PC-9 (cell line): ENCODE measurements around the gene PUS1. TPM values are rescaled to one million over a fixed set of nuclear protein-coding genes. Genes with fewer than 3 reads are reported as not detected.

ENCODE experiments used
- BruUV-seq: library from RNA; stranded (reverse); fragments of 400-500 nt; replicated peaks from 2 replicates; lab custom pipeline; 2021; lab: Mats Ljungman, UMichigan
- CTCF ChIA-PET: fragments of 300-600 bp; sonication (Branson Sonifier 250); formaldehyde crosslinking; loops from one replicate; lab custom pipeline; 2022; ENCODE audit warnings: antibody characterized with exemption; lab: Charles Lee
- POLR2A ChIA-PET: fragments of 300-600 bp; sonication (Branson Sonifier 250); formaldehyde crosslinking; loops from one replicate; lab custom pipeline; 2022; ENCODE audit warnings: antibody characterized with exemption; ENCODE audit not compliant: unreplicated experiment; lab: Charles Lee
- DNase-seq, 2 experiments: peaks; one replicate each; pipeline versions ENCODE4 v3.0.0 to v3.0.0-alpha.2; 2015 to 2022; ENCODE audit warnings: mixed read lengths in 1 of 2
- H2AFZ ChIP-seq: fragments of 200-600 bp; sonication (generic); 2 replicates; pipeline ENCODE4 v1.8.1; 2017; ENCODE audit warnings: antibody characterized with exemption
- H3F3A ChIP-seq: fragments of 200-600 bp; sonication (generic); 2 replicates; pipeline ENCODE4 v1.8.1; 2017; ENCODE audit warnings: antibody characterized with exemption, mild to moderate bottlenecking, low read depth; ENCODE audit not compliant: insufficient read depth
- H3K27ac ChIP-seq: fragments of 200-600 bp; sonication (generic); 2 replicates; pipeline ENCODE4 v1.6.1; 2016; ENCODE audit warnings: mixed run types
- H3K27me3 ChIP-seq: fragments of 200-600 bp; sonication (generic); 2 replicates; pipeline ENCODE4 v1.6.1; 2016; ENCODE audit warnings: low read depth, mixed run types; ENCODE audit not compliant: insufficient read depth
- H3K36me3 ChIP-seq: fragments of 200-600 bp; sonication (generic); 2 replicates; pipeline ENCODE4 v1.6.1; 2016; ENCODE audit warnings: low read depth, mixed run types
- H3K4me1 ChIP-seq: fragments of 200-600 bp; sonication (generic); replicated peaks from 2 replicates; pipeline ENCODE4 v1.6.1; 2016; ENCODE audit warnings: mixed run types; ENCODE audit not compliant: insufficient read depth
- H3K4me2 ChIP-seq: fragments of 200-600 bp; sonication (generic); 2 replicates; pipeline ENCODE4 v1.6.1; 2017; ENCODE audit warnings: mixed run types
- H3K4me3 ChIP-seq: fragments of 200-600 bp; sonication (generic); 2 replicates; pipeline ENCODE4 v1.6.1; 2016; ENCODE audit warnings: mixed run types
- H3K79me2 ChIP-seq: fragments of 200-600 bp; sonication (generic); 2 replicates; pipeline ENCODE4 v1.6.1; 2017; ENCODE audit warnings: low read depth, mixed run types
- H3K9me2 ChIP-seq: fragments of 200-600 bp; sonication (generic); 2 replicates; pipeline ENCODE4 v1.8.1; 2017; ENCODE audit warnings: mild to moderate bottlenecking; ENCODE audit not compliant: insufficient read depth
- H3K9me3 ChIP-seq: fragments of 200-600 bp; sonication (generic); 2 replicates; pipeline ENCODE4 v1.8.1; 2016; ENCODE audit warnings: low read depth; ENCODE audit not compliant: insufficient read depth
- H4K20me1 ChIP-seq: fragments of 200-600 bp; sonication (generic); 2 replicates; pipeline ENCODE4 v1.8.1; 2017; ENCODE audit not compliant: insufficient read depth
- CTCF ChIP-seq: fragments of 200-600 bp; sonication (generic); conservative IDR thresholded peaks from 2 replicates; pipeline ENCODE4 v1.6.1; 2017; ENCODE audit warnings: mixed run types, antibody characterized with exemption, mild to moderate bottlenecking, moderate library complexity
- EZH2 ChIP-seq: fragments of 200-600 bp; sonication (generic); IDR thresholded peaks from 2 replicates; pipeline ENCODE4 v1.8.0; 2017; ENCODE audit warnings: antibody characterized with exemption, low read depth
- intact Hi-C: fragments of 100-400 bp; cut with micrococcal nuclease; formaldehyde crosslinking; loops from one replicate; pipeline ENCODE4 v1.10.0; 2022; ENCODE audit not compliant: unreplicated experiment
- total RNA-seq: library from RNA; stranded (reverse); gene quantifications from 2 replicates; pipeline ENCODE4 v1.2.3, GENCODE V29; 2021

Gene PUS1
- total RNA-seq, 1 experiment from 2014 or later = 37.0 TPM

DNA sequence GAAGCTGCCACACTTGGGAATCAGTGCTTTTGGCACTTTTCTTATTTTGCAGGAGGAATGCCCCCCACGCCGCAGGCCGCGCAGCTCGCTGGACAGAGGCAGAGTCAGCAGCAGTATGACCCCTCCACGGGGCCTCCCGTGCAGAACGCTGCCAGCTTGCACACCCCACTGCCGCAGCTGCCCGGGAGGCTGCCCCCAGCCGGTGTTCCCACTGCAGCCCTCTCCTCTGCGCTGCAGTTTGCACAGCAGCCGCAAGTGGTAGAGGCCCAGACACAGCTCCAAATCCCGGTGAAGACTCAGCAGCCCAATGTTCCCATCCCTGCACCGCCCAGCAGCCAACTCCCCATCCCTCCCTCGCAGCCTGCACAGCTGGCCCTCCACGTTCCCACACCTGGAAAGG, 53.0 kb downstream of the PUS1 start:
- peaks cover 11% of the 10 kb centered on the region; the same call in 1 of the 2 replicates for H3K79me2 ChIP-seq
- peaks cover 22% of the 10 kb centered on the region for H4K20me1 ChIP-seq
- H3K27me3 ChIP-seq = no peaks in the 10 kb centered on the region
- no peak for DNase-seq
- no peak overlapping the region for H3K4me2 ChIP-seq
- no TSS peak for BruUV-seq
- ChIA-PET CTCF (no interaction called here), POLR2A (no interaction called here)
- no peaks in the 10 kb centered on the region for H3K9me3 ChIP-seq
- intact Hi-C loops = no loop called here
- 0 out of 2 replicates have a peak, but pooled peaks cover 16% of the 10 kb centered on the region for H3K36me3 ChIP-seq
- H2AFZ ChIP-seq = no peak overlapping the region
- no peaks in the 10 kb centered on the region for H3K4me1 ChIP-seq
- TF ChIP-seq EZH2 (no peak), CTCF (no peak)
- no peaks in the 10 kb centered on the region for H3K9me2 ChIP-seq
- H3F3A ChIP-seq = peaks cover under 1% of the 10 kb centered on the region
- no peak overlapping the region for H3K4me3 ChIP-seq
- H3K27ac ChIP-seq = no peak overlapping the region

- Histone ChIP-seq H2AFZ (no peak overlapping the region), H3K9me3 (no peaks in the 10 kb centered on the region), H3F3A (no peaks in the 10 kb centered on the region; the same call in 1 of the 2 replicates), H3K27ac (no peak overlapping the region), H3K79me2 (peaks cover 7% of the 10 kb centered on the region; the same call in 1 of the 2 replicates), H3K36me3 (0 out of 2 replicates have a peak, but pooled peaks cover 19% of the 10 kb centered on the region), H3K4me3 (no peak overlapping the region), H3K4me1 (no peaks in the 10 kb centered on the region), H3K27me3 (no peaks in the 10 kb centered on the region), H3K4me2 (no peak overlapping the region), H3K9me2 (no peaks in the 10 kb centered on the region), H4K20me1 (peaks cover 12% of the 10 kb centered on the region)
- CTCF ChIA-PET = no interaction called here
- no peak for TF ChIP-seq CTCF
- no peak for TF ChIP-seq EZH2
- no peak for DNase-seq
- intact Hi-C loops = no loop called here
- POLR2A ChIA-PET = no interaction called here
- no TSS peak for BruUV-seq
Observed at GRCh38 chr12:131983026-131983425, 54.0 kb downstream of the PUS1 start.

DNA sequence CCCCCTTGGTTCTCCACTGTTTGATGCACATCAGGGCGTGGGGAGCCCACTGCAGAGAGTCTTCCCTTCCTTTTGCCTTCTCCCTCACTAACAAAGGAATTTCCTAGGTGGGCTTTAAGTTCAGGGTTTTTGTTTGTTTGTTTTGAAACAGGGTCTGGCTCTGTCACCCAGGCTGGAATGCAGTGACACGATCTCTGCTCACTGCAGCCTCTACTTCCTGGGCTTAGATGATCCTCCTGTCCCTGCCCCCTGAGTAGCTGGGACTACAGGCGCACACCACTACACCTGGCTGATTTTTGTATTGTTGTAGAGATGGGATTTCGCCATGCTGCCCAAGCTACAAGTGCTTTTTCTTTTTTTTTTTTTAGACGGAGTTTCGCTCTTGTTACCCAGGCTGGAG, 54.5 kb downstream of the PUS1 start:
- H3K4me2 ChIP-seq = no peak overlapping the region
- H3K27ac ChIP-seq = no peak overlapping the region
- no peaks in the 10 kb centered on the region for H3K4me1 ChIP-seq
- H3K79me2 ChIP-seq = peaks cover 2% of the 10 kb centered on the region; the same call in 1 of the 2 replicates
- H3K9me2 ChIP-seq = no peaks in the 10 kb centered on the region
- no peaks in the 10 kb centered on the region for H3K9me3 ChIP-seq
- CTCF ChIA-PET = no interaction called here
- POLR2A ChIA-PET = no interaction called here
- peaks cover 7% of the 10 kb centered on the region for H4K20me1 ChIP-seq
- no peaks in the 10 kb centered on the region for H3K27me3 ChIP-seq
- H3K36me3 ChIP-seq = 0 out of 2 replicates have a peak, but pooled peaks cover 19% of the 10 kb centered on the region
- no peak for DNase-seq
- no peak overlapping the region for H2AFZ ChIP-seq
- BruUV-seq = no TSS peak
- TF ChIP-seq EZH2 (no peak), CTCF (no peak)
- intact Hi-C loops = no loop called here
- no peaks in the 10 kb centered on the region for H3F3A ChIP-seq
- H3K4me3 ChIP-seq = no peak overlapping the region
